Activated CD8-positive, alpha-beta memory T cell treated with anti-CD3 and anti-CD28 coated beads, Interleukin-2, amount 50 U/mL, for 24 hours (primary cell): ENCODE measurements around the gene NME7.

Source experiments
- DNase-seq: peaks from one replicate; pipeline ENCODE4 v3.0.0-alpha.2; 2020; ENCODE audit errors: extremely low read depth

NME7 gene

DNA sequence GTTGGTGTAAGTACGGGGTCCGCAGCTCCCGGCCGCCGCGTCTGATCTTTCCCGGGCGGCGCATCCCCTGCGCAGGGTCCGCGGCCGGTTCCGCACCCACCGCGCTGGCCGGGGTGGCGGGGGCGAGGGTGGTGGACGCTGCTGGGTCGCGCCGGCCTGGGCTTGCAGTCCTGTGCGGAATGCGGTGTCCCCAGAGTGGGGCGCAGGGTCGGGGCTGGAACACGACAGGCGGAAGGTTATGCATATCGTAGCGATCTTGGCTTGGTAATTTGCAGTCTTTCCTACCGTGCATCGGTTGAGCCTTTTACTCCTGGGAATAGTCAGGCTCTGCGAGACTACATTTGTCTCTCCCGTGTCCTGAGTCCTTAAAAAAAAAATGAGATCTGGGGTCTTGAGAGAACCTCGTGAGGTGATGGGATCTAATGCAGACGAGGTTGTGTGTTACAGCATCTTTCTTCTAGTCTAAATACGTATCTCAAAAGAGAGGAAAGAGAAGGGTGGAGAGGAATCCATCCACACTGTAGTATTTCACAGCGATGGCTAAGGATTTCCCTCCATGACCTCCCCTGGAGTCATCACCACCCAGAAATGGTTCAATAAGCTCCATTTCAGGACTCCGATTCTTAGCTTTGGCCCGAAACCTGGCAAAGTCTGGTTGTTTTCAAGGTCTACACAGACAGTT, 260.5 kb downstream of the NME7 start:
- DNase-seq: no peak

GRCh38 chr1:169106095-169106920, 261.3 kb downstream of the NME7 start, which contains the start of gene ATP1B1:
Gene ATP1B1 (plus strand): TSS chr1:169106690. CDS start chr1:169106830, 140 bp downstream.
- peak; percentile 35 for DNase-seq

DNA sequence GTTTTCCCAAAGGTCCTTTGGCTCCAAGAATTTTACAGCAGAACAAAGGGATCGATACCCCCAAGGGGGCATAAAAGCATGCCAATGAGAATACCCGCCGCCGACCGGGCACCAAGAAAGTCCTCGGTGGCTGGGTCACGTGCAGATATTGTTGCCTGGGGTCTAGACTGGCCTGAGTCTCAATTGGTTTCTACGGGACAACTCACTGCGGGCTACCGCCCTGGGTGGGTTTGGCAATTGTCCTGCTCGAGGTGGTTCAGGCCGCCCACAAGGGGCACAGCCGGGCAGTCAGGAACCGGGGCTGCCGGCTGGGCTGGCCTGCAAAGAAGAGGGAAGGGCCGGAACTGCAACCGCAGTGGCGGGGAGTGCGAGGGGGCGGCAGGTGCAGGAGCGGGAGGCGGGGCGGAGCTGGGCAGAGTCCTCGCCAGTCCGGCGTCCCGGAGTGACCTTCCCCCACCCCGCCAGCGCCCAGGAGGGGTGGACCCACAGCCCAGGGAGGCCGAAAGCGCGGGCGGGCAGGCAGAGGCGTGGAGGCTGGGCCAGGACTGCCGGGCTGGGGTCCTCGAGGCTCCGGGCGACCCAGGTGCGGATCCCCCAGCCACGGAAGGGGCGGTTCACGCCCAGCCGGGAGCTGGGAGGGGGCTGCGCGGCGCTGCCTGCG, 262.0 kb downstream of the NME7 start:
- DNase-seq: no peak

DNA sequence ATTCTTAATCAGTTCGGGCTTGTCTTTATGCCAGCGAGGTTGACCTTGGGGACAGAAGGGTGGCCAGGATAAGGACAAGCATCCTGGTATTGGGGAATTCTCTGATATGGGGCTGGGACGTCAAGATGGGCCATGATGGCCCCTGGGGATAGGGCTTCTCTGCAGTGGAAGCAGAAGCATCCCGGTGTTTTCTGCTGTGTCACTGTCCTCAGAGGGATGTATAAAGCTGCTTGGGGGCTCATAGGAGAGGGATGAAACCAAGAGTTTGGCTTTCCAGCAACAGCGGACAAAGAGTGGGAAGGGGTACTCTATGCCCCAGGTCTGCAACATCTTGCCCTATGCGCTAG, 262.5 kb downstream of the NME7 start:
- no peak for DNase-seq

GRCh38 chr1:169103480-169103893, 264.1 kb downstream of the NME7 start:
- no peak for DNase-seq

DNA sequence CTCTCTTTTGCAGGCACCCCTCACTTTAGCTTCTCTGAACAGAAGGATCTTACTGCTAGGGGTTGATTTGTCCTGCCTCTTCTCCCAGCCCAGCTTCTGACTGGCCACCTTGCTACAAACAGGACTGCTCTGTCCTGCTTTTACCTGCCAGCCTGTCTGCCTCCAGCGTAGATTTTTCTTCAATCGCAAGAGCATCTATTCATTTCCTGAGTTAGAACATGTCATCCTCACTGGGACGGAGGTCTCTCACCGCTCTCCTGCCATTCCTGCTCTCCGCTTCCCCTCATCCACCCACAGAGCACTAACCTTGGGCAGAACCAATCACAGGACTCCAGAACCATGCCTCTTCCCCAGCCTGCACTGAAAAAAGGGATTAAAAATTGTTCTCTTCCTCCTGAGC, 264.6 kb downstream of the NME7 start:
- DNase-seq: no peak

DNA sequence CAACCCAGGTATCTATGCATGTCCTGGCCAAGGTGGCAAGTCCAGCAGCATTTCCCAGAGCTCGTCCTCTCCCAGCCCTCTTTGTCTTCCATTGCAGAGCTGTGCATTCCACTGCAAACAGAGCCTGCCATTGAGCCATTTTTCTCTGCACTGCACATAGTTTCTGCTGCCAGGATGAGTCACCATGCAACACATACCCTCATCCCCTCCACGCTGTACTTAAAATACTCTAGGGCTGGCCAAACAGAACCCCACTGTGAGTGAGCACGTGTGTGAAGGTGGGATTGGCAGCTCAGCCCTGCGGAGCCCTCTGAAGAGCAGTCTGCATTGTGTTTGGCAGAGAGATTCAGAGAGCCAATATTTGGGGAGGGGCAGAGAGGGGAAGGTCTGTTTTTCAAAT, 265.0 kb downstream of the NME7 start:
- no peak for DNase-seq

GRCh38 chr1:169100651-169101088, 266.9 kb downstream of the NME7 start:
- DNase-seq: no peak

GRCh38 chr1:169100208-169100607, 267.4 kb downstream of the NME7 start:
- DNase-seq: no peak

GRCh38 chr1:169099561-169099960, 268.0 kb downstream of the NME7 start:
- DNase-seq: no peak

GRCh38 chr1:169098380-169098779, 269.2 kb downstream of the NME7 start:
- DNase-seq: no peak

DNA sequence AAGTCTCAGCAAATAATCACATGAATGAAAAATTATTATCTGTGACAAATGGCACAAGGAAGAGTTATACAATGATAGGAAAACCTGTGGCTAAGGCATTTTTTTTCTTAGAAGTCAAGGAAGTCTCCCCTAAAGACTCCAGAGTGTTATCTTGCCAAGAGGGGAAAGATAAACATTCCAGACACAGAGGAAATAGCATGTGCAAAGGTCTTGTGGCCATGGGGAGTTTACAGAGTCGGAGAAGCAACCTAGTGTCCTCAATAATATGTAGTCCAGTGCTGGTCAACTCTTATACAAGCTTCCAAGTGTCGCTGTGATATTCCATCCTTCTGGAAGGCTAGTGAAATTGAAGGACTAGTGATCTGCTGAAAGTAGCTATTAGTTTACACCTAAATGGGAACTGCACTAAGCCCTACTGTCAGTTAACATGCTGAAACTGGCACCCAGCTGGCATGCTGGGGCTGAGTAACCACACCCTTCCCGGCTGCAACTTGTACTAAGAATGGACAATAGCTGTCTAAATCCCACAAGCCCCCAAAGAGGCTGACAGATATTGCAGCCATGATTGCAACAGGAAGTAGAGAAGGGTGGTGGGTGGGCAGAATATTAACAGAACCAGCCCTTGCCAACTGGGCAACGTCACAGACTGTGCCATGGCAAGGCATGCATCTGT, 272.6 kb downstream of the NME7 start:
- no peak for DNase-seq

DNA sequence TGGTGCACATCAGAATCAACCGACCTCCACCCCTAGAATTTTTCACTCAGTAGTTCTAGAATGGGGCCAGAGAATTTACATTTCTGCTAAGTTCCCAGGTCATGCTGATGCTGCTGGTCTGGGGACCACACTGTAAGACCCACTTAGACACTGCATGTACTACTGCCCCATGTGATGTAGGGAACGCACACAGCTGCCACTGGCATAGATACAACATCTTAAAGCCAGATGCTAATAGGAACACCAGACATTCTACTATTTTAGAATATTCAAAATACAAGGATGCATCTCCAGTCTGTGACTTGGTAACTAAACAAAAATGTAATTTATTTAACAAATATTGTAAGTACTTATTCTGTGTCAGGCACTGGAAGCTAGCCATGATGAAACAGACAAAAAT, 275.2 kb downstream of the NME7 start:
- no peak for DNase-seq

GRCh38 chr1:169091480-169091941, 276.1 kb downstream of the NME7 start:
- no peak for DNase-seq

- no peak for DNase-seq
Measured at GRCh38 chr1:169090900-169091311, 276.7 kb downstream of the NME7 start.

- DNase-seq: no peak
Measured at GRCh38 chr1:169090308-169090899, 277.2 kb downstream of the NME7 start.

DNA sequence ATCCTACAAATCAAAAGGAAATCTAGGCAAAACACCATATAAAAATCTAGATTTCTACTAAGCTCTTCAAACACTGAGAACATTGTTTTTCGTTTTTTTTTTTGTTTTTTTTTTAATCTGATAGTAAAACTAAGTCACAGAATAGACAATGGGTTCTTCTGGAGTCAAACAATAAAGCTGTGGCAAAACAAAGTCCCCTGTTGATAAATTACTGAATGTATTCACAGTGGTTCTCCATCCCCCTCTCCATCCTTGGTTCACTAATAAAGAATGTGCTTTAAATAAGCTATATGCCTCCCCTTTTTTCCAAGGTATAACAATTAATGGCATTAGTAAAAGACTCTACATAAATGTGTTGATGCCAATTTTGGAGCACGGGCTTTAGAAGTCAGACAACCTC, 277.8 kb downstream of the NME7 start:
- no peak for DNase-seq

GRCh38 chr1:169087876-169088275, 279.7 kb downstream of the NME7 start:
- DNase-seq: no peak

DNA sequence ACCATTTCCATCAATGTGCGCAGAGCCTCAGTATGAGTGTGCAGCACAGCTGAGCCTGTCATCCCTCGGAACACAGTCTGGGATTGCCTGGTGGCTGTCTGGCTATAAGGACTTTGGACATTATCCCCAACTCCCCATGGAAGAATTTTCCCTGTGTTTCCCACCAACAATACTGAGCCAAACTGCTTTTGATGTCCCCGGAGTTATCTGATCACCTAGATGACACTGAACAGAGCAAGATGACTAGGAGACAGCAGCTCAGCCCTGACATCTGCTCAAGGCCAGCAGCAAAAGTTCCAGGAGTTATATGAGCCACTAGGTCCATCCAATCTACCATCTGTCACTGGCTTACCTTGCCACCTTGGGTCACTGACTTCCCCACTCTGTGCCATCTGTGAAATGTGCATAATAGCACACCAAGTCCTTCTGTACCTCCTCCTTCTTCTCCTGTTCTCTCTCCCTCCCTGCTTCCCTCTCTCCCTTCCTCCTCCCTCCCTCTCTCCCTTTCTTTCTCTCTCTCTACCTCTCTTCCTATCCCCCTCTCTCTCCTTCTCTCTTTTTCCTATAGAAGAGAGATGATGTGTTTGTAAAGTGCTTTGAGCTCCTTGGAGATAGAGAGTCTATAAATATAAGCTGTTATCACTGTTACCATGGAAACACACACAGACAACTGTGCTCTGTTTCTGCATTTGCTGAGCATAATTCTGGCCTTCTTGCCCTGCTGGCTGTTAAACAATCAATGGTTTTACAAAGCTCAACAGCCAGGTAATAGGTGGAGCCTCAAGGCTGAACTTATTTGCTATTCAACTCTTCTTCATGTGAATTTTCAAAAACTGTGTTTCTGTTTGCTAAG, 280.8 kb downstream of the NME7 start:
- no peak for DNase-seq

GRCh38 chr1:169085911-169086310, 281.7 kb downstream of the NME7 start:
- DNase-seq: no peak
